B cell (primary cell): ENCODE results near the gene CGNL1. TPM values are rescaled to one million over a fixed set of nuclear protein-coding genes. Genes with fewer than 3 reads are reported as not detected.

ENCODE experiments used
- ATAC-seq: fragments of 200-7000 bp; cut with Tn5 transposase; one replicate; pipeline ENCODE4 v1.10.0; 2021; ENCODE audit warnings: low read depth, mild to moderate bottlenecking, moderate number of reproducible peaks, moderate library complexity
- CTCF ChIA-PET: fragments of 350-600 bp; sonication (Branson Sonifier 250); formaldehyde crosslinking; loops from one replicate; lab custom pipeline; 2021; ENCODE audit warnings: antibody characterized with exemption, inconsistent platforms; lab: Charles Lee
- POLR2A ChIA-PET: fragments of 350-600 bp; sonication (Branson Sonifier 250); formaldehyde crosslinking; loops from one replicate; lab custom pipeline; 2021; ENCODE audit warnings: antibody characterized with exemption; lab: Charles Lee
- DNase-seq: peaks from one replicate; pipeline ENCODE4 v3.0.0; 2013
- H2AFZ ChIP-seq: 2 replicates; pipeline ENCODE4 v1.6.1; 2012; ENCODE audit warnings: mild to moderate bottlenecking, low read depth, low read length; ENCODE audit not compliant: insufficient read depth, poor library complexity, severe bottlenecking
- H3K27ac ChIP-seq, 2 donors: 1 replicate in 1 of 2; 2 replicates in 1 of 2; pipeline ENCODE4 v1.5.1; 2012 to 2013; ENCODE audit warnings: low read length in 2 of 2, mild to moderate bottlenecking in 2 of 2, moderate library complexity in 1 of 2
- H3K27me3 ChIP-seq, 4 experiments: fragments of 200-600 bp in 1 of 4; sonication (generic) in 1 of 4; replicated peaks in 1 of 4; 1 replicate in 2 of 4; 2 replicates in 2 of 4; pipeline versions ENCODE4 v1.6.1 to v1.7.0; 2013 to 2016; ENCODE audit warnings: low read length in 3 of 4, mild to moderate bottlenecking in 2 of 4, mixed read lengths in 1 of 4, moderate library complexity in 1 of 4; ENCODE audit not compliant: insufficient read depth in 4 of 4, control insufficient read depth in 3 of 4; ENCODE audit errors: control extremely low read depth in 1 of 4
- H3K36me3 ChIP-seq, 2 experiments: replicated peaks in 1 of 2; 1 replicate in 1 of 2; 2 replicates in 1 of 2; pipeline versions ENCODE4 v1.6.1 to v1.7.1; 2013; ENCODE audit warnings: low read length in 1 of 2; ENCODE audit not compliant: insufficient read depth in 2 of 2, control insufficient read depth in 1 of 2; ENCODE audit errors: control extremely low read depth in 1 of 2, extremely low read depth in 1 of 2
- H3K4me1 ChIP-seq, 2 donors: fragments of 200-600 bp in 1 of 2; sonication (generic) in 1 of 2; 1 replicate in 1 of 2; 2 replicates in 1 of 2; pipeline versions ENCODE4 v1.5.1 to v1.6.1; 2013 to 2017; ENCODE audit warnings: low read length in 2 of 2; ENCODE audit not compliant: control insufficient read depth in 2 of 2, insufficient read depth in 2 of 2
- H3K4me2 ChIP-seq: replicated peaks from 2 replicates; pipeline ENCODE3; 2012; ENCODE audit warnings: mild to moderate bottlenecking, low read depth, low read length; ENCODE audit not compliant: poor library complexity, severe bottlenecking
- H3K4me3 ChIP-seq, 5 experiments: fragments of 200-600 bp in 1 of 5; sonication (generic) in 1 of 5; 1 replicate in 3 of 5; 2 replicates in 2 of 5; pipeline versions ENCODE4 v1.5.1 to v1.7.0; 2011 to 2016; ENCODE audit warnings: low read length in 4 of 5, mild to moderate bottlenecking in 4 of 5, low read depth in 2 of 5, control low read depth in 1 of 5, moderate library complexity in 1 of 5; ENCODE audit not compliant: insufficient read depth in 1 of 5; ENCODE audit errors: control extremely low read depth in 1 of 5, extremely low read depth in 1 of 5
- H3K79me2 ChIP-seq: fragments of 200-600 bp; sonication (generic); one replicate; pipeline ENCODE4 v1.6.0; 2016; ENCODE audit warnings: low read length; ENCODE audit not compliant: control insufficient read depth, insufficient read depth
- H3K9ac ChIP-seq: fragments of 200-600 bp; sonication (generic); 2 replicates; pipeline ENCODE4 v1.6.1; 2017; ENCODE audit warnings: mild to moderate bottlenecking, low read length, moderate library complexity
- H3K9me3 ChIP-seq, 3 donors: one replicate each; pipeline versions ENCODE4 v1.6.1 to v1.7.1; 2013; ENCODE audit warnings: low read length in 2 of 3; ENCODE audit not compliant: control insufficient read depth in 2 of 3, insufficient read depth in 1 of 3; ENCODE audit errors: control extremely low read depth in 1 of 3
- H4K20me1 ChIP-seq: 2 replicates; pipeline ENCODE4 v1.6.0; 2012; ENCODE audit warnings: mild to moderate bottlenecking, low read length; ENCODE audit not compliant: insufficient read depth, control insufficient read depth, poor library complexity, severe bottlenecking
- H3K27ac Mint-ChIP-seq: one replicate; pipeline ENCODE4 v1.8.0; 2021; ENCODE audit warnings: mixed read lengths
- H3K27me3 Mint-ChIP-seq: one replicate; pipeline ENCODE4 v1.8.0; 2021; ENCODE audit warnings: mixed read lengths
- H3K4me1 Mint-ChIP-seq: one replicate; pipeline ENCODE4 v1.8.0; 2021; ENCODE audit warnings: mixed read lengths
- H3K4me3 Mint-ChIP-seq: one replicate; pipeline ENCODE4 v1.8.0; 2021; ENCODE audit warnings: mixed read lengths
- H3K9me3 Mint-ChIP-seq: one replicate; pipeline ENCODE4 v1.8.0; 2022; ENCODE audit warnings: mixed read lengths; ENCODE audit not compliant: insufficient read depth
- EZH2 ChIP-seq: IDR thresholded peaks from 2 replicates; pipeline ENCODE4 v1.6.1; 2012; ENCODE audit warnings: borderline replicate concordance, low read depth, mild to moderate bottlenecking, moderate library complexity, low read length; ENCODE audit not compliant: insufficient read depth, poor library complexity, severe bottlenecking
- WGBS: methylation state at CpG from one replicate; pipeline ENCODE4 v1.1.5; 2013; ENCODE audit warnings: missing lambda C conversion rate; ENCODE audit not compliant: insufficient coverage; 5-methylcytosine and 5-hydroxymethylcytosine counted together
- intact Hi-C: fragments of 100-400 bp; cut with micrococcal nuclease; formaldehyde crosslinking; loops from one replicate; pipeline ENCODE4 v1.10.0; 2022
- polyA plus RNA-seq: library from polyadenylated mRNA; depleted of rRNA; stranded (reverse); fragments of >200 nt; gene quantifications from 2 replicates; pipeline ENCODE4 v1.2.3, GENCODE V29; 2012
- total RNA-seq, 2 donors: library from RNA; stranded (reverse); fragments of 120-200 nt in 1 of 2; gene quantifications; 1 replicate in 1 of 2; 2 replicates in 1 of 2; pipeline versions ENCODE4 v1.2.3 to v1.2.4, GENCODE V29; 2013 to 2022
- TF ChIP-seq, protein P1 (sequence below): fragments of 200-600 bp; IDR thresholded peaks from one replicate; pipeline ENCODE4 v1.8.0; 2022; ENCODE audit warnings: antibody characterized with exemption, mild to moderate bottlenecking

CGNL1 gene
- total and polyA plus RNA-seq, 2 donors (not counting 1 experiment from before 2014, with no cell fraction given) = 0.03 to 0.12 TPM

DNA sequence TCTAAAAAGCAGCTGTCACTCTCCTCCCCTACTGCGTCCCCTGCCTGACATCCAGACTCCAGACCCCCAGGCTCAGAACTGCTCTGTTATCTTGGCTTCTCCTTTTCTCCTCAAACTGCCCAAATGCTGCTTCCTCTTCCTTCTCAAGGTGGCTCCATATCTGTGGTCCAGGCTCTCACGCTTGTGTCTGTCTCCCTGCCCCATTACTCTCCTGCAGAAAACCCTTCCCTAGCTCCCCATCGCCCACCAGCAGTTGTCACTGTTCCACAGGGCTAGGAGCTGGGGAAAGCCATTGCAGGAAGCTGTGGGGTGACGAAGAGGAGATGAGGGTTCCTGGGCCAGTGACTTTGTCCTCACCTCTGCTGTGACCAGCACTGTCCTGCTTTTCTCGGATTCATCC, 30.7 kb upstream of the CGNL1 start:
- Mint-ChIP-seq H3K9me3 (no peaks in the 10 kb centered on the region), H3K27me3 (no peaks in the 10 kb centered on the region), H3K4me1 (no peaks in the 10 kb centered on the region), H3K4me3 (no peak overlapping the region), H3K27ac (no peak overlapping the region)
- Histone ChIP-seq H3K27ac (no peak overlapping the region), H4K20me1 (no peaks in the 10 kb centered on the region), H3K4me3 (no peak overlapping the region), H3K36me3 (no peaks in the 10 kb centered on the region), H3K4me1 (no peaks in the 10 kb centered on the region), H3K4me2 (no peak overlapping the region), H3K27me3 (no peaks in the 10 kb centered on the region), H2AFZ (no peak overlapping the region), H3K79me2 (no peaks in the 10 kb centered on the region), H3K9me3 (no peaks in the 10 kb centered on the region), H3K9ac (no peak overlapping the region)
- 85% methylated on average over 2 of the region's 5 CpGs for WGBS
- DNase-seq = no peak
- no peak for TF ChIP-seq EZH2
- TF ChIP-seq, protein P1, sequence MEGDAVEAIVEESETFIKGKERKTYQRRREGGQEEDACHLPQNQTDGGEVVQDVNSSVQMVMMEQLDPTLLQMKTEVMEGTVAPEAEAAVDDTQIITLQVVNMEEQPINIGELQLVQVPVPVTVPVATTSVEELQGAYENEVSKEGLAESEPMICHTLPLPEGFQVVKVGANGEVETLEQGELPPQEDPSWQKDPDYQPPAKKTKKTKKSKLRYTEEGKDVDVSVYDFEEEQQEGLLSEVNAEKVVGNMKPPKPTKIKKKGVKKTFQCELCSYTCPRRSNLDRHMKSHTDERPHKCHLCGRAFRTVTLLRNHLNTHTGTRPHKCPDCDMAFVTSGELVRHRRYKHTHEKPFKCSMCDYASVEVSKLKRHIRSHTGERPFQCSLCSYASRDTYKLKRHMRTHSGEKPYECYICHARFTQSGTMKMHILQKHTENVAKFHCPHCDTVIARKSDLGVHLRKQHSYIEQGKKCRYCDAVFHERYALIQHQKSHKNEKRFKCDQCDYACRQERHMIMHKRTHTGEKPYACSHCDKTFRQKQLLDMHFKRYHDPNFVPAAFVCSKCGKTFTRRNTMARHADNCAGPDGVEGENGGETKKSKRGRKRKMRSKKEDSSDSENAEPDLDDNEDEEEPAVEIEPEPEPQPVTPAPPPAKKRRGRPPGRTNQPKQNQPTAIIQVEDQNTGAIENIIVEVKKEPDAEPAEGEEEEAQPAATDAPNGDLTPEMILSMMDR = no peak
- no peak for ATAC-seq
- intact Hi-C loops = no loop called here
- CTCF ChIA-PET = interaction anchor here (1.8 to 13.3 kb wide), 3 partner anchors 40 to 197 kb away, joined by 4 to 288 read pairs (median 70); no protein-coding TSS in a partner anchor
- POLR2A ChIA-PET = no interaction called here

DNA sequence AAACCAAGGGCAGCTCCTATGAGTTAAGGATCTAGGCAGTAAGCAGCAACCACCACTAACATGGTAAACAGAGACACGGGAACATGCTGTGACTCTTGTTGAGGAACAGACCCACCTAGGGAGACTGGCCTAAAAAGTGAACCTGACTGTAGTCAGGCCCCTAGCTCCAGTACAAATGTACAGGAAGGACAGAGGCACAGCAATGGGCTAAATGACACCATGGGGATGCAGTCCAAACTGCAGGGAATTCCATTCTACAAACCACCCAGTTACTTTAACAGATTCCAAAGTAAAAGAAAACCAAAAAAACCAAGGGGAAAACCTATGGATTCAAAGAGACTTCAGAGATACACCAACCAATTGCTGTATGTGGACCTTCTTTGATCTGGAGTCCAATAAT, 28.2 kb upstream of the CGNL1 start:
- no peaks in the 10 kb centered on the region for H3K36me3 ChIP-seq
- ChIA-PET CTCF (interaction anchor here (13.3 kb wide), 1 partner anchor 181 kb away, joined by 288 read pairs; no protein-coding TSS in a partner anchor), POLR2A (no interaction called here)
- no peaks in the 10 kb centered on the region for H3K27me3 ChIP-seq
- ATAC-seq (no peak), DNase-seq (no peak)
- Mint-ChIP-seq H3K27ac (no peak overlapping the region), H3K4me3 (no peak overlapping the region), H3K9me3 (no peaks in the 10 kb centered on the region), H3K27me3 (no peaks in the 10 kb centered on the region), H3K4me1 (no peaks in the 10 kb centered on the region)
- H4K20me1 ChIP-seq = no peaks in the 10 kb centered on the region
- 89% methylated on average over 1 of the region's 1 CpG for WGBS
- H3K4me3 ChIP-seq = no peak overlapping the region
- H3K79me2 ChIP-seq = no peaks in the 10 kb centered on the region
- H3K9ac ChIP-seq = no peak overlapping the region
- no peaks in the 10 kb centered on the region for H3K4me1 ChIP-seq
- intact Hi-C loops = no loop called here
- H3K4me2 ChIP-seq = no peak overlapping the region
- no peak for TF ChIP-seq EZH2
- TF ChIP-seq, protein P1 = no peak
- no peaks in the 10 kb centered on the region for H3K9me3 ChIP-seq
- no peak overlapping the region for H2AFZ ChIP-seq
- H3K27ac ChIP-seq = no peak overlapping the region
